Prostate gland (tissue), 1 donor: ENCODE results near the gene B4GALNT3.

ENCODE experiments used
- POLR2A ChIP-seq: fragments of 450-650 bp; IDR thresholded peaks from one replicate; pipeline ENCODE4 v1.6.1; 2016; ENCODE audit warnings: antibody characterized with exemption, mild to moderate bottlenecking
- POLR2AphosphoS5 ChIP-seq: sonication (generic); formaldehyde crosslinking; IDR thresholded peaks from one replicate; pipeline ENCODE4 v1.6.1; 2017; ENCODE audit warnings: antibody characterized with exemption

DNA sequence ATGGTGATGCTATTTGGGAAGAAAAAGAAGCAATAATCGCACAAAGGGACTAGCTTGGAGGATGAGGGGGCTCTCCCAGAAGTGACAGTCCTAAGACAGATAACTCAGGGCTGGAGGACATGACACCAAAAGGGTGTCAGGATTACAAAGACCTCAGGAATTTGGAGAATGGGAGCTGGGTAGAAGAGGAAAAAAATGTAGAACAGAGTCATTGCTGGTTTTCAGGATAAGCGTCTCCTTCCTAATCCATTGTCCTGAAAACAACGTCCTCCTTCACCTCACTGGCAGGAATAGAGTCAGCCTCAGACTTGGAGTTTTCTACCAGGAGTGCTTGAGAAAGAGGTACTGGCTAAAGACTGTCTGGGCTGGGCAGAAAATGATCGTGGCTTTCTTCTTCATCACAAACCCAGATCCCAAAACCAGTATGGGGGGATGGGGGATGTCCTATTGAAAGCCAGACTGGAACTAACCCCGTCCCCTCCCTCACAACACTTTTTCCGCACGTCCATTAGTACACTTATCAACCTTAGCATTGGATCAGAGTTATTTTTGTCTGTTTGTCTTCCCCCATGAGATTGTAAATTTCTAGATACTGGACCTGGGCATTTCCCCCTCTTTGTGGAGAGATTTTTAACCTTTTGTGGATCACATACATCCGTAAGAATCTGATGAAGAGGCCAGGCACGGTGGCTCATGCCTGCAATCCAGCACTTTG is 14.3 kb downstream of the B4GALNT3 start:
- TF ChIP-seq POLR2A (no peak), POLR2AphosphoS5 (no peak)
